HCT116 (cell line): ENCODE measurements around the gene BAHD1.

Experiments used
- CTCF ChIP-seq, 3 experiments: fragments of 200-600 bp in 1 of 3; sonication (generic) in 1 of 3; IDR thresholded peaks in 2 of 3; conservative IDR thresholded peaks in 1 of 3; 2 replicates each; pipeline ENCODE4 v1.5.1; 2012 to 2017; ENCODE audit warnings: low read depth in 2 of 3, low read length in 2 of 3, antibody characterized with exemption in 1 of 3, borderline replicate concordance in 1 of 3, control low read depth in 1 of 3, mild to moderate bottlenecking in 1 of 3, mixed read lengths in 1 of 3, mixed run types in 1 of 3, moderate library complexity in 1 of 3; ENCODE audit not compliant: insufficient read depth in 1 of 3
- EGR1 ChIP-seq: IDR thresholded peaks from 2 replicates; pipeline ENCODE4 v1.6.1; 2012; ENCODE audit warnings: low read depth
- POLR2A ChIP-seq: IDR thresholded peaks from 2 replicates; pipeline ENCODE4 v1.7.0; 2011; ENCODE audit warnings: borderline replicate concordance; ENCODE audit not compliant: insufficient read depth, insufficient read length; ENCODE audit errors: extremely low read depth
- RAD21 ChIP-seq: IDR thresholded peaks from 2 replicates; pipeline ENCODE4 v1.6.1; 2012; ENCODE audit warnings: low read depth, mild to moderate bottlenecking
- SIN3A ChIP-seq: IDR thresholded peaks from 2 replicates; pipeline ENCODE4 v1.6.1; 2012; ENCODE audit warnings: low read depth
- SP1 ChIP-seq: IDR thresholded peaks from 2 replicates; pipeline ENCODE4 v1.6.1; 2012; ENCODE audit warnings: low read depth
- TCF7L2 ChIP-seq: IDR thresholded peaks from 2 replicates; pipeline ENCODE4 v1.7.0; 2011; ENCODE audit warnings: borderline replicate concordance, inconsistent platforms; ENCODE audit not compliant: insufficient read depth, insufficient read length; ENCODE audit errors: extremely low read depth
- ZBTB33 ChIP-seq: IDR thresholded peaks from 2 replicates; pipeline ENCODE4 v1.6.1; 2011; ENCODE audit warnings: mild to moderate bottlenecking, low read length, moderate library complexity; ENCODE audit not compliant: insufficient replicate concordance; ENCODE audit errors: extremely low read depth
- ZNF274 ChIP-seq: fragments of 200-500 bp; sonication (Bioruptor generic); IDR thresholded peaks from 2 replicates; pipeline ENCODE4 v1.6.1; 2014; ENCODE audit warnings: mild to moderate bottlenecking, low read depth, low read length, inconsistent platforms

- no peak for TF ChIP-seq CTCF (IDR thresholded peaks at IDR 0.05 in 2 of 3, conservative IDR thresholded peaks at IDR 0.05 in 1 of 3; ENCODE audit: borderline replicate concordance in 1 of 3, insufficient read depth in 1 of 3, low read depth in 2 of 3, low read length in 2 of 3)
- TF ChIP-seq SIN3A, result no peak
- TF ChIP-seq EGR1, result no peak
- TF ChIP-seq ZBTB33, result no peak
- no peak for TF ChIP-seq TCF7L2
- TF ChIP-seq POLR2A, result no peak
- TF ChIP-seq RAD21, result no peak
- TF ChIP-seq SP1, result no peak
- no peak for TF ChIP-seq ZNF274
Measured at GRCh38 chr15:40435023-40435709, 5.6 kb upstream of the BAHD1 start.
